K562 (cell line): ENCODE data around the gene DAP. TPM values are rescaled to one million over a fixed set of nuclear protein-coding genes. Genes with fewer than 3 reads are reported as not detected.

Source experiments
- EP300 ChIP-seq: IDR thresholded peaks from 2 replicates; pipeline ENCODE4 v1.6.1; 2012; ENCODE audit warnings: low read length, improper control_type of control experiment
- FOSL1 ChIP-seq: fragments of 200-800 bp; sonication (Bioruptor generic); conservative IDR thresholded peaks from 2 replicates; pipeline ENCODE4 v1.6.1; 2016; ENCODE audit warnings: missing genetic modification characterization, missing compliant biosample characterization
- FOXA3 ChIP-seq, 2 experiments: fragments of 450-650 bp in 1 of 2; sonication (generic) in 1 of 2; formaldehyde crosslinking; IDR thresholded peaks in 1 of 2; conservative IDR thresholded peaks in 1 of 2; 2 replicates each; pipeline versions ENCODE4 v1.4.0 to v1.8.0; 2020 to 2022; ENCODE audit warnings: mild to moderate bottlenecking in 2 of 2, missing genetic modification reagents in 1 of 2
- GABPA ChIP-seq: fragments of 200-800 bp; sonication (Bioruptor generic); conservative IDR thresholded peaks from 2 replicates; pipeline ENCODE4 v1.6.1; 2016; ENCODE audit warnings: low read depth, missing genetic modification characterization, missing compliant biosample characterization
- HMG20A ChIP-seq: fragments of 450-650 bp; formaldehyde crosslinking; conservative IDR thresholded peaks from 2 replicates; pipeline ENCODE4 v1.4.0; 2020; ENCODE audit warnings: mild to moderate bottlenecking, mixed read lengths
- ILF3 ChIP-seq: fragments of 450-650 bp; IDR thresholded peaks from 2 replicates; pipeline ENCODE4 v1.6.1; 2018; ENCODE audit warnings: antibody characterized with exemption, mild to moderate bottlenecking, moderate library complexity, borderline replicate concordance
- L3MBTL2 ChIP-seq: fragments of 450-650 bp; IDR thresholded peaks from 2 replicates; pipeline ENCODE4 v1.6.1; 2016; ENCODE audit warnings: mild to moderate bottlenecking, moderate library complexity
- LCOR ChIP-seq: sonication (generic); formaldehyde crosslinking; IDR thresholded peaks from 2 replicates; pipeline ENCODE4 v1.8.0; 2022; ENCODE audit warnings: mild to moderate bottlenecking, missing genetic modification reagents
- NFE2L1 ChIP-seq: fragments of 450-650 bp; IDR thresholded peaks from 2 replicates; pipeline ENCODE4 v1.6.1; 2016; ENCODE audit warnings: missing genetic modification characterization, low read depth, mild to moderate bottlenecking, missing compliant biosample characterization, moderate library complexity, borderline replicate concordance
- NFRKB ChIP-seq: fragments of 450-650 bp; IDR thresholded peaks from 2 replicates; pipeline ENCODE4 v1.6.1; 2016; ENCODE audit warnings: low read depth
- RBM25 ChIP-seq: fragments of 200-400 bp; formaldehyde crosslinking; IDR thresholded peaks from 2 replicates; pipeline ENCODE4 v1.6.1; 2018; ENCODE audit warnings: low read length, low read depth, moderate library complexity; ENCODE audit not compliant: severe bottlenecking
- SLC30A9 ChIP-seq: fragments of 250-450 bp; sonication (Bioruptor Pico); IDR thresholded peaks from 2 replicates; pipeline ENCODE4 v1.8.0; 2022; ENCODE audit warnings: mild to moderate bottlenecking, moderate library complexity
- SRSF9 ChIP-seq: fragments of 200-400 bp; formaldehyde crosslinking; IDR thresholded peaks from 2 replicates; pipeline ENCODE4 v1.6.1; 2017; ENCODE audit warnings: low read depth, low read length, borderline replicate concordance
- XRCC5 ChIP-seq: fragments of 200-400 bp; formaldehyde crosslinking; IDR thresholded peaks from 2 replicates; pipeline ENCODE4 v1.6.1; 2017; ENCODE audit warnings: low read depth, mild to moderate bottlenecking, low read length
- ZNF143 ChIP-seq: sonication (generic); formaldehyde crosslinking; IDR thresholded peaks from 2 replicates; pipeline ENCODE4 v1.9.0; 2022; ENCODE audit warnings: mild to moderate bottlenecking, missing genetic modification reagents
- ZNF561 ChIP-seq: fragments of 450-650 bp; formaldehyde crosslinking; conservative IDR thresholded peaks from 2 replicates; pipeline ENCODE4 v1.4.0; 2020; ENCODE audit warnings: mild to moderate bottlenecking, moderate library complexity
- polyA plus RNA-seq, 8 experiments: library from polyadenylated mRNA; depleted of rRNA in 4 of 8; stranded (reverse) in 5 of 8; unstranded in 3 of 8; fragments of >200 nt; fragmentation: Nextera tagmentation in 2 of 8; fragmentation: Illumina TruSeq in 1 of 8; extraction: Ambion mirVana in 2 of 8; extraction: Trizol in 1 of 8; gene quantifications; 2 replicates each; pipeline versions ENCODE4 v1.2.1 to v1.2.3, GENCODE V29; 2011 to 2014; ENCODE audit warnings: inconsistent platforms in 1 of 8, missing spikeins in 1 of 8
- total RNA-seq, 7 experiments: library from RNA; depleted of rRNA in 6 of 7; stranded (reverse); fragments of >200 nt in 6 of 7; fragmentation: Illumina TruSeq in 2 of 7; extraction: Trizol in 2 of 7; gene quantifications; 2 replicates each; pipeline versions ENCODE4 v1.2.1 to v1.2.3, GENCODE V29; 2011 to 2021; ENCODE audit warnings: low replicate concordance in 1 of 7
- TF ChIP-seq, protein P1 (sequence below), 2 experiments: fragments of 450-650 bp; IDR thresholded peaks; 2 replicates each; pipeline ENCODE4 v1.6.1; 2016; ENCODE audit warnings: mild to moderate bottlenecking in 2 of 2, borderline replicate concordance in 1 of 2, low read depth in 1 of 2, moderate library complexity in 1 of 2

Gene DAP
- total and polyA plus RNA-seq, 9 of the 15 experiments (the other 6 are each of a cell fraction or from before 2014, with no cell fraction given), result 14.1 to 151 (median 34.5) TPM

- TF ChIP-seq GABPA (no peak), ZNF143 (CRISPR knock-in tag) (no peak), XRCC5 (no peak), SLC30A9 (CRISPR knock-in tag) (no peak), FOXA3 (CRISPR knock-in tag; conservative IDR thresholded peaks at IDR 0.05 in 1 of 2, IDR thresholded peaks at IDR 0.05 in 1 of 2) (no peak), NFE2L1 (no peak), SRSF9 (no peak), L3MBTL2 (no peak), LCOR (no peak), ILF3 (no peak), HMG20A (CRISPR knock-in tag) (no peak), ZNF561 (CRISPR knock-in tag) (no peak), EP300 (no peak), NFRKB (no peak), RBM25 (no peak), FOSL1 (tag) (no peak)
- TF ChIP-seq, protein P1, sequence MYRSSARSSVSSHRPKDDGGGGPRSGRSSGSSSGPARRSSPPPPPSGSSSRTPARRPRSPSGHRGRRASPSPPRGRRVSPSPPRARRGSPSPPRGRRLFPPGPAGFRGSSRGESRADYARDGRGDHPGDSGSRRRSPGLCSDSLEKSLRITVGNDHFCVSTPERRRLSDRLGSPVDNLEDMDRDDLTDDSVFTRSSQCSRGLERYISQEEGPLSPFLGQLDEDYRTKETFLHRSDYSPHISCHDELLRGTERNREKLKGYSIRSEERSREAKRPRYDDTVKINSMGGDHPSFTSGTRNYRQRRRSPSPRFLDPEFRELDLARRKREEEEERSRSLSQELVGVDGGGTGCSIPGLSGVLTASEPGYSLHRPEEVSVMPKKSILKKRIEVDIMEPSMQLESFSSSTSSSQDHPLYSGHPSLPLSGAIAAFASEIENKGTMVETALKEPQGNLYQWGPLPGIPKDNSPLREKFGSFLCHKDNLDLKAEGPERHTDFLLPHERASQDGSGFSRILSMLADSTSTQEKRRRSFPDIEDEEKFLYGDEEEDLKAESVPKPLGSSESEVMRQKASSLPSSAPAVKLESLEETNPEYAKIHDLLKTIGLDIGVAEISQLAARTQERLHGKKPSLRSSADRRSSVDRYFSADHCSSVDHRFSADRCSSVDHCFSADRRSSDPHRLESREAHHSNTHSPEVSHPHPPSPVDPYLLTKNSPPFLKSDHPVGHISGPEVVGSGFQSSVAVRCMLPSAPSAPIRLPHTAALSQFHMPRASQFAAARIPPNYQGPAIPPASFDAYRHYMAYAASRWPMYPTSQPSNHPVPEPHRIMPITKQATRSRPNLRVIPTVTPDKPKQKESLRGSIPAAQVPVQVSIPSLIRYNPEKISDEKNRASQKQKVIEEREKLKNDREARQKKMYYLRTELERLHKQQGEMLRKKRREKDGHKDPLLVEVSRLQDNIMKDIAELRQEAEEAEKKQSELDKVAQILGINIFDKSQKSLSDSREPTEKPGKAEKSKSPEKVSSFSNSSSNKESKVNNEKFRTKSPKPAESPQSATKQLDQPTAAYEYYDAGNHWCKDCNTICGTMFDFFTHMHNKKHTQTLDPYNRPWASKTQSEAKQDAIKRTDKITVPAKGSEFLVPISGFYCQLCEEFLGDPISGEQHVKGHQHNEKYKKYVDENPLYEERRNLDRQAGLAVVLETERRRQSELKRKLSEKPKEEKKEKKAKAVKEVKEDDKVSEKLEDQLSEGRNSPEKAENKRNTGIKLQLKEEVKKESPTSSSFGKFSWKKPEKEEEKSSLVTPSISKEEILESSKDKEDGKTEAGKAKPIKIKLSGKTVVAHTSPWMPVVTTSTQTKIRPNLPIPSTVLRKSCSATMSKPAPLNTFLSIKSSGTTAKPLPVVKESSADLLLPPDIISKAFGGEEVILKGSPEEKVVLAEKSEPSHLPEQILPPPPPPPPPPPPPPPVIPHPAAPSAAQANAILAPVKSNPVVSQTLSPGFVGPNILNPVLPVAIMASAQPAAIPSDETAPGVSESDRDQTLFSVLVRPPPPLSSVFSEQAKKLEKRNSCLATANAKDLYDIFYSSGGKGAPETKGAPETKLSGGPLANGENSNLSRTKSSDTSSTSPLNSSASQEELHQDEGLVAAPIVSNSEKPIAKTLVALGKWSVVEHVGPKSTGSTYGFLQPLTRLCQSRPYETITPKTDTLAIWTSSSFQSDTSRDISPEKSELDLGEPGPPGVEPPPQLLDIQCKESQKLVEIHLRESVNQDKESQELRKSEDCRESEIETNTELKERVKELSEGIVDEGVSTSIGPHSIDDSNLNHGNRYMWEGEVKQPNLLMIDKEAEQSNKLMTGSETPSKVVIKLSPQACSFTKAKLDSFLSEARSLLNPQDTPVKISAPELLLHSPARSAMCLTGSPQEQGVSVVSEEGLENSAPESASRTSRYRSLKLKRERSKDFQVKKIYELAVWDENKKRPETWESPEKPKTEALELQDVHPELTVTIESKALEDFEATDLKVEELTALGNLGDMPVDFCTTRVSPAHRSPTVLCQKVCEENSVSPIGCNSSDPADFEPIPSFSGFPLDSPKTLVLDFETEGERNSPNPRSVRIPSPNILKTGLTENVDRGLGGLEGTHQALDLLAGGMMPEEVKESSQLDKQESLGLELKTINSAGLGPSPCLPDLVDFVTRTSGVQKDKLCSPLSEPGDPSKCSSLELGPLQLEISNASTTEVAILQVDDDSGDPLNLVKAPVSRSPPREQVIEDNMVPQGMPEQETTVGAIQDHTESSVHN (IDR thresholded peaks at IDR 0.05; ENCODE audit: borderline replicate concordance in 1 of 2, low read depth in 1 of 2), result no peak
Measured at GRCh38 chr5:10768328-10768899, 7.4 kb upstream of the DAP start (continued).
